ENCODE results near the gene CREG1. TPM values are rescaled to one million over a fixed set of nuclear protein-coding genes. Genes with fewer than 3 reads are reported as not detected.

Gene CREG1
- total and polyA plus RNA-seq, 2 experiments from 2014 or later = 21.2 to 42.7 TPM

GRCh38 chr1:167532964-167533824, 20.4 kb downstream of the CREG1 start:
- H4K20me1 ChIP-seq (replicated peaks; ENCODE audit: insufficient read depth) = no peaks in the 10 kb centered on the region
- no peaks in the 10 kb centered on the region for H3K79me2 ChIP-seq (replicated peaks; ENCODE audit: insufficient read depth)
- H3K4me3 ChIP-seq = no peak overlapping the region
- H3K4me2 ChIP-seq = no peak overlapping the region
- no peaks in the 10 kb centered on the region for H3F3A ChIP-seq (replicated peaks; ENCODE audit: low read depth)
- no peak overlapping the region for H3K27ac ChIP-seq (ENCODE audit: low read depth)
- H3K36me3 Mint-ChIP-seq (ENCODE audit: low read depth) = no peaks in the 10 kb centered on the region
- H3K27me3 ChIP-seq (ENCODE audit: insufficient read depth) = no peaks in the 10 kb centered on the region
- DNase-seq (ENCODE audit: low spot score) (no peak), ATAC-seq (peak; percentile 65)
- H3K4me3 Mint-ChIP-seq = no peak overlapping the region
- TF ChIP-seq ETS1 (IDR thresholded peaks at IDR 0.05) (no peak), ZNF331 (CRISPR knock-in tag; IDR thresholded peaks at IDR 0.05; ENCODE audit: low read depth) (no peak), EZH2 (IDR thresholded peaks at IDR 0.05; ENCODE audit: low read depth, unreplicated experiment) (no peak), POLR2AphosphoS5 (IDR thresholded peaks at IDR 0.05; ENCODE audit: low read depth) (no peak), EZH2phosphoT487 (IDR thresholded peaks at IDR 0.05; ENCODE audit: unreplicated experiment) (no peak), CREB1 (CRISPR knock-in tag; IDR thresholded peaks at IDR 0.05; ENCODE audit: low read depth) (no peak), REST (IDR thresholded peaks at IDR 0.05; ENCODE audit: unreplicated experiment) (no peak), JUNB (IDR thresholded peaks at IDR 0.05; ENCODE audit: unreplicated experiment) (no peak), ZNF114 (CRISPR knock-in tag; IDR thresholded peaks at IDR 0.05) (no peak), NANOG (IDR thresholded peaks at IDR 0.05; ENCODE audit: borderline replicate concordance) (no peak)
- TF ChIP-seq, protein P1, sequence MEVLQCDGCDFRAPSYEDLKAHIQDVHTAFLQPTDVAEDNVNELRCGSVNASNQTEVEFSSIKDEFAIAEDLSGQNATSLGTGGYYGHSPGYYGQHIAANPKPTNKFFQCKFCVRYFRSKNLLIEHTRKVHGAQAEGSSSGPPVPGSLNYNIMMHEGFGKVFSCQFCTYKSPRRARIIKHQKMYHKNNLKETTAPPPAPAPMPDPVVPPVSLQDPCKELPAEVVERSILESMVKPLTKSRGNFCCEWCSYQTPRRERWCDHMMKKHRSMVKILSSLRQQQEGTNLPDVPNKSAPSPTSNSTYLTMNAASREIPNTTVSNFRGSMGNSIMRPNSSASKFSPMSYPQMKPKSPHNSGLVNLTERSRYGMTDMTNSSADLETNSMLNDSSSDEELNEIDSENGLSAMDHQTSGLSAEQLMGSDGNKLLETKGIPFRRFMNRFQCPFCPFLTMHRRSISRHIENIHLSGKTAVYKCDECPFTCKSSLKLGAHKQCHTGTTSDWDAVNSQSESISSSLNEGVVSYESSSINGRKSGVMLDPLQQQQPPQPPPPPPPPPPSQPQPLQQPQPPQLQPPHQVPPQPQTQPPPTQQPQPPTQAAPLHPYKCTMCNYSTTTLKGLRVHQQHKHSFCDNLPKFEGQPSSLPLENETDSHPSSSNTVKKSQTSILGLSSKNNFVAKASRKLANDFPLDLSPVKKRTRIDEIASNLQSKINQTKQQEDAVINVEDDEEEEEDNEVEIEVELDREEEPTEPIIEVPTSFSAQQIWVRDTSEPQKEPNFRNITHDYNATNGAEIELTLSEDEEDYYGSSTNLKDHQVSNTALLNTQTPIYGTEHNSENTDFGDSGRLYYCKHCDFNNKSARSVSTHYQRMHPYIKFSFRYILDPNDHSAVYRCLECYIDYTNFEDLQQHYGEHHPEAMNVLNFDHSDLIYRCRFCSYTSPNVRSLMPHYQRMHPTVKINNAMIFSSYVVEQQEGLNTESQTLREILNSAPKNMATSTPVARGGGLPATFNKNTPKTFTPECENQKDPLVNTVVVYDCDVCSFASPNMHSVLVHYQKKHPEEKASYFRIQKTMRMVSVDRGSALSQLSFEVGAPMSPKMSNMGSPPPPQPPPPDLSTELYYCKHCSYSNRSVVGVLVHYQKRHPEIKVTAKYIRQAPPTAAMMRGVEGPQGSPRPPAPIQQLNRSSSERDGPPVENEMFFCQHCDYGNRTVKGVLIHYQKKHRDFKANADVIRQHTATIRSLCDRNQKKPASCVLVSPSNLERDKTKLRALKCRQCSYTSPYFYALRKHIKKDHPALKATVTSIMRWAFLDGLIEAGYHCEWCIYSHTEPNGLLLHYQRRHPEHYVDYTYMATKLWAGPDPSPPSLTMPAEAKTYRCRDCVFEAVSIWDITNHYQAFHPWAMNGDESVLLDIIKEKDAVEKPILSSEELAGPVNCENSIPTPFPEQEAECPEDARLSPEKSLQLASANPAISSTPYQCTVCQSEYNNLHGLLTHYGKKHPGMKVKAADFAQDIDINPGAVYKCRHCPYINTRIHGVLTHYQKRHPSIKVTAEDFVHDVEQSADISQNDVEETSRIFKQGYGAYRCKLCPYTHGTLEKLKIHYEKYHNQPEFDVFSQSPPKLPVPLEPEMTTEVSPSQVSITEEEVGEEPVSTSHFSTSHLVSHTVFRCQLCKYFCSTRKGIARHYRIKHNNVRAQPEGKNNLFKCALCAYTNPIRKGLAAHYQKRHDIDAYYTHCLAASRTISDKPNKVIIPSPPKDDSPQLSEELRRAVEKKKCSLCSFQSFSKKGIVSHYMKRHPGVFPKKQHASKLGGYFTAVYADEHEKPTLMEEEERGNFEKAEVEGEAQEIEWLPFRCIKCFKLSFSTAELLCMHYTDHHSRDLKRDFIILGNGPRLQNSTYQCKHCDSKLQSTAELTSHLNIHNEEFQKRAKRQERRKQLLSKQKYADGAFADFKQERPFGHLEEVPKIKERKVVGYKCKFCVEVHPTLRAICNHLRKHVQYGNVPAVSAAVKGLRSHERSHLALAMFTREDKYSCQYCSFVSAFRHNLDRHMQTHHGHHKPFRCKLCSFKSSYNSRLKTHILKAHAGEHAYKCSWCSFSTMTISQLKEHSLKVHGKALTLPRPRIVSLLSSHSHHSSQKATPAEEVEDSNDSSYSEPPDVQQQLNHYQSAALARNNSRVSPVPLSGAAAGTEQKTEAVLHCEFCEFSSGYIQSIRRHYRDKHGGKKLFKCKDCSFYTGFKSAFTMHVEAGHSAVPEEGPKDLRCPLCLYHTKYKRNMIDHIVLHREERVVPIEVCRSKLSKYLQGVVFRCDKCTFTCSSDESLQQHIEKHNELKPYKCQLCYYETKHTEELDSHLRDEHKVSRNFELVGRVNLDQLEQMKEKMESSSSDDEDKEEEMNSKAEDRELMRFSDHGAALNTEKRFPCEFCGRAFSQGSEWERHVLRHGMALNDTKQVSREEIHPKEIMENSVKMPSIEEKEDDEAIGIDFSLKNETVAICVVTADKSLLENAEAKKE (CRISPR knock-in tag; IDR thresholded peaks at IDR 0.05) = no peak
- TF ChIP-seq, protein P2, sequence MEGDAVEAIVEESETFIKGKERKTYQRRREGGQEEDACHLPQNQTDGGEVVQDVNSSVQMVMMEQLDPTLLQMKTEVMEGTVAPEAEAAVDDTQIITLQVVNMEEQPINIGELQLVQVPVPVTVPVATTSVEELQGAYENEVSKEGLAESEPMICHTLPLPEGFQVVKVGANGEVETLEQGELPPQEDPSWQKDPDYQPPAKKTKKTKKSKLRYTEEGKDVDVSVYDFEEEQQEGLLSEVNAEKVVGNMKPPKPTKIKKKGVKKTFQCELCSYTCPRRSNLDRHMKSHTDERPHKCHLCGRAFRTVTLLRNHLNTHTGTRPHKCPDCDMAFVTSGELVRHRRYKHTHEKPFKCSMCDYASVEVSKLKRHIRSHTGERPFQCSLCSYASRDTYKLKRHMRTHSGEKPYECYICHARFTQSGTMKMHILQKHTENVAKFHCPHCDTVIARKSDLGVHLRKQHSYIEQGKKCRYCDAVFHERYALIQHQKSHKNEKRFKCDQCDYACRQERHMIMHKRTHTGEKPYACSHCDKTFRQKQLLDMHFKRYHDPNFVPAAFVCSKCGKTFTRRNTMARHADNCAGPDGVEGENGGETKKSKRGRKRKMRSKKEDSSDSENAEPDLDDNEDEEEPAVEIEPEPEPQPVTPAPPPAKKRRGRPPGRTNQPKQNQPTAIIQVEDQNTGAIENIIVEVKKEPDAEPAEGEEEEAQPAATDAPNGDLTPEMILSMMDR (conservative IDR thresholded peaks at IDR 0.05; ENCODE audit: low read depth in 2 of 2) = no peak
- H3K4me1 Mint-ChIP-seq = no peaks in the 10 kb centered on the region; the same call in 2 of the 3 replicates
- peak overlapping the region; percentile 30; the same call in 1 of the 2 replicates for H2AFZ ChIP-seq
- H3K9me3 Mint-ChIP-seq = no peaks in the 10 kb centered on the region
- H3K36me3 ChIP-seq (ENCODE audit: insufficient read depth) = no peaks in the 10 kb centered on the region
- no peak overlapping the region for H3K27ac Mint-ChIP-seq
- H3K4me1 ChIP-seq (ENCODE audit: insufficient read depth) = no peaks in the 10 kb centered on the region
- peaks cover 2% of the 10 kb centered on the region for H3K27me3 Mint-ChIP-seq (ENCODE audit: insufficient read depth, low read depth, poor library complexity)
- no peaks in the 10 kb centered on the region for H3K9me2 ChIP-seq (ENCODE audit: insufficient read depth)

Measured in GM23338 (cell line).